Trophoblast cell (in vitro differentiated cells and primary cell): Measurements from ENCODE around the gene PHIP.
"Not testable (repeated sequence)": the region's sequence is repeated elsewhere in the genome, so short reads cannot be mapped to it uniquely, and the experiment has no call there.

Experiments
- DNase-seq, 2 donors: peaks; one replicate each; pipeline ENCODE4 v3.0.0-alpha.2; 2016
- H2AFZ ChIP-seq: 2 replicates; pipeline ENCODE4 v1.6.1; 2013; ENCODE audit warnings: low read length, moderate library complexity, mild to moderate bottlenecking; ENCODE audit not compliant: insufficient read depth, poor library complexity
- H2AK5ac ChIP-seq: 2 replicates; pipeline ENCODE4 v1.6.1; 2013; ENCODE audit warnings: mild to moderate bottlenecking, low read length
- H2BK120ac ChIP-seq: 2 replicates; pipeline ENCODE4 v1.6.1; 2013; ENCODE audit warnings: low read length, mild to moderate bottlenecking, moderate library complexity; ENCODE audit not compliant: insufficient read depth, poor library complexity
- H2BK12ac ChIP-seq: 2 replicates; pipeline ENCODE4 v1.6.1; 2013; ENCODE audit warnings: mild to moderate bottlenecking, low read length, moderate library complexity
- H2BK5ac ChIP-seq: 2 replicates; pipeline ENCODE4 v1.6.1; 2013; ENCODE audit warnings: low read length, low read depth, moderate library complexity, mild to moderate bottlenecking; ENCODE audit not compliant: poor library complexity
- H3K14ac ChIP-seq: 2 replicates; pipeline ENCODE4 v1.6.1; 2013; ENCODE audit warnings: mild to moderate bottlenecking, low read length
- H3K18ac ChIP-seq: 2 replicates; pipeline ENCODE4 v1.6.1; 2013; ENCODE audit warnings: mild to moderate bottlenecking, low read length
- H3K23ac ChIP-seq: 2 replicates; pipeline ENCODE4 v1.6.1; 2013; ENCODE audit warnings: low read length
- H3K27ac ChIP-seq: 2 replicates; pipeline ENCODE4 v1.5.1; 2013; ENCODE audit warnings: low read depth, mild to moderate bottlenecking, inconsistent platforms, low read length, moderate library complexity
- H3K27me3 ChIP-seq: 2 replicates; pipeline ENCODE4 v1.6.1; 2013; ENCODE audit warnings: inconsistent platforms, mild to moderate bottlenecking, low read length, moderate library complexity; ENCODE audit not compliant: insufficient read depth
- H3K36me3 ChIP-seq, 2 experiments: 1 replicate in 1 of 2; 2 replicates in 1 of 2; pipeline ENCODE4 v1.6.1; 2013; ENCODE audit warnings: low read length in 2 of 2, mild to moderate bottlenecking in 2 of 2, moderate library complexity in 1 of 2; ENCODE audit not compliant: insufficient read depth in 2 of 2, control insufficient read depth in 1 of 2
- H3K4ac ChIP-seq: 2 replicates; pipeline ENCODE4 v1.6.1; 2013; ENCODE audit warnings: low read depth, mild to moderate bottlenecking, low read length, moderate library complexity
- H3K4me1 ChIP-seq, 2 experiments: 1 replicate in 1 of 2; 2 replicates in 1 of 2; pipeline ENCODE4 v1.6.1; 2013; ENCODE audit warnings: low read length in 2 of 2, mild to moderate bottlenecking in 2 of 2, moderate library complexity in 1 of 2; ENCODE audit not compliant: insufficient read depth in 2 of 2, control insufficient read depth in 1 of 2
- H3K4me2 ChIP-seq: 2 replicates; pipeline ENCODE4 v1.6.1; 2013; ENCODE audit warnings: inconsistent platforms, mild to moderate bottlenecking, low read length, moderate library complexity
- H3K4me3 ChIP-seq: 2 replicates; pipeline ENCODE4 v1.5.1; 2013; ENCODE audit warnings: mild to moderate bottlenecking, low read depth, low read length, inconsistent platforms
- H3K79me1 ChIP-seq: one replicate; pipeline ENCODE4 v1.6.1; 2013; ENCODE audit warnings: low read length
- H3K79me2 ChIP-seq: 2 replicates; pipeline ENCODE4 v1.6.1; 2013; ENCODE audit warnings: low read length, mild to moderate bottlenecking; ENCODE audit not compliant: control insufficient read depth, insufficient read depth, poor library complexity
- H3K9ac ChIP-seq: 2 replicates; pipeline ENCODE4 v1.6.1; 2013; ENCODE audit warnings: mild to moderate bottlenecking, low read length
- H3K9me3 ChIP-seq: 2 replicates; pipeline ENCODE4 v1.6.1; 2013; ENCODE audit warnings: low read depth, mild to moderate bottlenecking, control low read depth, inconsistent platforms, low read length; ENCODE audit not compliant: insufficient read depth
- H4K12ac ChIP-seq: 2 replicates; pipeline ENCODE4 v1.6.1; 2013; ENCODE audit warnings: low read depth, mild to moderate bottlenecking, low read length, moderate library complexity
- H4K8ac ChIP-seq: 2 replicates; pipeline ENCODE4 v1.6.1; 2013; ENCODE audit warnings: low read depth, mild to moderate bottlenecking, low read length, moderate library complexity
- H4K91ac ChIP-seq: one replicate; pipeline ENCODE4 v1.6.1; 2013; ENCODE audit warnings: low read depth, mild to moderate bottlenecking, low read length, moderate library complexity
- WGBS: extraction: QIAGEN DNeasy Blood & Tissue Kit; methylation state at CpG from one replicate; pipeline ENCODE4 v1.1.7; 2013; ENCODE audit warnings: missing lambda C conversion rate; ENCODE audit not compliant: insufficient read length, insufficient coverage; ENCODE audit errors: extremely low coverage; 5-methylcytosine and 5-hydroxymethylcytosine counted together

Gene PHIP

GRCh38 chr6:78908621-78909020 lies 169.4 kb downstream of the PHIP start:
- no peak overlapping the region for H4K12ac ChIP-seq
- peaks cover 0 to 8% of the 10 kb centered on the region in 2 experiments for H3K4me1 ChIP-seq
- no peak overlapping the region for H2BK5ac ChIP-seq
- H3K9ac ChIP-seq: no peak overlapping the region
- H3K9me3 ChIP-seq: peaks cover 4% of the 10 kb centered on the region
- no peak overlapping the region for H3K23ac ChIP-seq
- H2AK5ac ChIP-seq: no peak overlapping the region
- H4K8ac ChIP-seq: no peak overlapping the region
- no CpG with 5 or more reads among the region's 2 CpGs for WGBS
- H2BK12ac ChIP-seq: no peak overlapping the region
- H3K79me2 ChIP-seq: no peaks in the 10 kb centered on the region
- no peaks in the 10 kb centered on the region for H3K36me3 ChIP-seq
- no peak overlapping the region for H2BK120ac ChIP-seq
- no peak overlapping the region for H3K27ac ChIP-seq
- no peak overlapping the region for H2AFZ ChIP-seq
- H3K4me2 ChIP-seq: no peak overlapping the region
- no peak overlapping the region for H4K91ac ChIP-seq
- H3K4me3 ChIP-seq: no peak overlapping the region
- no peak overlapping the region for H3K4ac ChIP-seq
- DNase-seq: no peak
- H3K18ac ChIP-seq: no peak overlapping the region
- no peak overlapping the region for H3K14ac ChIP-seq
- no peaks in the 10 kb centered on the region for H3K27me3 ChIP-seq
- H3K79me1 ChIP-seq: no peaks in the 10 kb centered on the region

- Histone ChIP-seq H2BK5ac (no peak overlapping the region), H4K8ac (no peak overlapping the region), H2BK120ac (no peak overlapping the region), H3K14ac (no peak overlapping the region), H3K18ac (no peak overlapping the region), H3K4me1 (no peaks in the 10 kb centered on the region), H3K79me2 (no peaks in the 10 kb centered on the region), H3K23ac (no peak overlapping the region), H4K91ac (no peak overlapping the region), H2BK12ac (no peak overlapping the region), H3K4me2 (no peak overlapping the region), H3K4ac (no peak overlapping the region), H3K27ac (no peak overlapping the region), H2AK5ac (no peak overlapping the region), H4K12ac (no peak overlapping the region), H3K9me3 (no peaks in the 10 kb centered on the region), H3K27me3 (no peaks in the 10 kb centered on the region), H3K79me1 (no peaks in the 10 kb centered on the region), H2AFZ (no peak overlapping the region), H3K9ac (no peak overlapping the region), H3K36me3 (no peaks in the 10 kb centered on the region), H3K4me3 (no peak overlapping the region)
- no CpG with 5 or more reads among the region's 2 CpGs for WGBS
- no peak for DNase-seq
Measured at GRCh38 chr6:78896227-78896626, 181.8 kb downstream of the PHIP start.

- H3K4me3 ChIP-seq, H4K91ac ChIP-seq, H3K4ac ChIP-seq, H2AK5ac ChIP-seq, H3K9me3 ChIP-seq, H3K27ac ChIP-seq, H3K23ac ChIP-seq, H3K14ac ChIP-seq, H3K79me1 ChIP-seq, H2AFZ ChIP-seq, H3K79me2 ChIP-seq, H3K9ac ChIP-seq, H3K36me3 ChIP-seq, H2BK120ac ChIP-seq, H4K12ac ChIP-seq, H2BK12ac ChIP-seq, DNase-seq, H3K18ac ChIP-seq, H3K4me1 ChIP-seq, H3K4me2 ChIP-seq, H3K27me3 ChIP-seq, H2BK5ac ChIP-seq, H4K8ac ChIP-seq: not testable (repeated sequence)
- WGBS: no CpG with 5 or more reads among the region's 5 CpGs
Measured at GRCh38 chr6:78889901-78890300, 188.2 kb downstream of the PHIP start.
